HEK293 (cell line): Measurements from ENCODE around the gene KLK3.
A peak's percentile ranks its signal among the peaks of the same experiment; 100 is the strongest.

Experiments used
- CTCF ChIA-PET: fragments of 350-600 bp; formaldehyde crosslinking; extraction: SDS; loops from one replicate; lab custom pipeline; 2021; ENCODE audit warnings: antibody characterized with exemption; lab: Yijun Ruan, JAX
- POLR2A ChIA-PET: fragments of 300-600 bp; formaldehyde crosslinking; extraction: SDS; loops from one replicate; lab custom pipeline; 2020; ENCODE audit warnings: antibody characterized with exemption, inconsistent platforms; lab: Yijun Ruan, JAX
- H3K27ac ChIP-seq: fragments of 200-500 bp; sonication (Bioruptor generic); 2 replicates; pipeline ENCODE4 v1.5.1; 2014; ENCODE audit warnings: low read depth, low read length, control low read depth, inconsistent platforms; ENCODE audit errors: extremely low read depth
- H3K36me3 ChIP-seq, 2 experiments: fragments of 200-500 bp in 1 of 2; sonication (Bioruptor generic) in 1 of 2; 1 replicate in 1 of 2; 2 replicates in 1 of 2; pipeline ENCODE4 v1.5.1; 2014 to 2017; ENCODE audit warnings: inconsistent platforms in 2 of 2, low read length in 2 of 2; ENCODE audit not compliant: control insufficient read depth in 2 of 2, insufficient read depth in 1 of 2
- H3K4me1 ChIP-seq: fragments of 200-500 bp; sonication (Bioruptor generic); 2 replicates; pipeline ENCODE4 v1.5.1; 2014; ENCODE audit warnings: mild to moderate bottlenecking, low read length, inconsistent platforms; ENCODE audit not compliant: control insufficient read depth, insufficient read depth
- H3K4me3 ChIP-seq: 2 replicates; pipeline ENCODE4 v1.5.1; 2011; ENCODE audit warnings: low read depth, mild to moderate bottlenecking, control low read depth, low read length, moderate library complexity
- H3K9me3 ChIP-seq: fragments of 200-500 bp; sonication (Bioruptor generic); 2 replicates; pipeline ENCODE4 v1.5.1; 2014; ENCODE audit warnings: low read depth, low read length, inconsistent platforms; ENCODE audit not compliant: control insufficient read depth, insufficient read depth
- SETDB1 ChIP-seq: IDR thresholded peaks from one replicate; pipeline ENCODE4 v1.6.1; 2017; ENCODE audit warnings: mild to moderate bottlenecking, low read length, moderate library complexity, mixed read lengths; ENCODE audit not compliant: insufficient read length
- ZIC2 ChIP-seq: fragments of 450-650 bp; formaldehyde crosslinking; IDR thresholded peaks from 2 replicates; pipeline ENCODE4 v1.5.1; 2016; ENCODE audit warnings: missing biosample characterization, missing genetic modification characterization
- ZNF23 ChIP-seq: fragments of 450-650 bp; formaldehyde crosslinking; IDR thresholded peaks from 2 replicates; pipeline ENCODE4 v1.5.1; 2016; ENCODE audit warnings: missing biosample characterization, missing genetic modification characterization, borderline replicate concordance
- ZNF529 ChIP-seq: fragments of 450-650 bp; formaldehyde crosslinking; IDR thresholded peaks from 2 replicates; pipeline ENCODE4 v1.5.1; 2017; ENCODE audit warnings: missing genetic modification characterization, missing biosample characterization; ENCODE audit not compliant: insufficient replicate concordance
- ZNF768 ChIP-seq: fragments of 450-650 bp; formaldehyde crosslinking; IDR thresholded peaks from 2 replicates; pipeline ENCODE4 v1.5.1; 2018; ENCODE audit warnings: missing biosample characterization, mild to moderate bottlenecking, missing genetic modification characterization
- TF ChIP-seq, protein P1 (sequence below): fragments of 450-650 bp; formaldehyde crosslinking; IDR thresholded peaks from 2 replicates; pipeline ENCODE4 v1.5.1; 2016; ENCODE audit warnings: missing biosample characterization, missing genetic modification characterization
- TF ChIP-seq, protein P2 (sequence below): fragments of 450-650 bp; formaldehyde crosslinking; conservative IDR thresholded peaks from 2 replicates; pipeline ENCODE4 v1.5.1; 2016; ENCODE audit warnings: low read depth, missing biosample characterization, missing genetic modification characterization
- TF ChIP-seq, protein P3 (sequence below): fragments of 450-650 bp; formaldehyde crosslinking; IDR thresholded peaks from 2 replicates; pipeline ENCODE4 v1.5.1; 2017; ENCODE audit warnings: missing biosample characterization, missing genetic modification characterization

The KLK3 gene

DNA sequence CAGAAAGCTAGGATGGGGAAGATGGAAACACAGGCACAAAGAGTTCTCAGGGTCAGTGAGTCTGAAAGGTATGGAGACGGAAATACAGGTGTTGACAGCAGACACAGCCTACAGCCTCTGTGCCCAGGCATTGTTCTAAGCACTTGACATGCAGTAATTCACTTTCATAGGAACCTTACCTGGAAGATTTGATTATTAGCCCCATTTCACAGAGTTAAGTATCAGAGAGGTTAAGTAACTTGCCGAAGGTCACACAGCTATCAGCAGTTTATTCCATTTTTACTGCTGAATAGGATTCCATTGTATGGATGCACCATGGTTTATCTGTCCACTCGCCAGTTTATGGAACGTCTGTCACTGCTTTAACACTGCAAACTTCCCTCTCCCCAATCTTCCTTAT lies 43.3 kb downstream of the KLK3 start:
- Histone ChIP-seq H3K27ac (no peak overlapping the region), H3K36me3 (no peaks in the 10 kb centered on the region), H3K4me1 (no peaks in the 10 kb centered on the region; the same call in 1 of the 2 replicates), H3K9me3 (no peaks in the 10 kb centered on the region), H3K4me3 (no peak overlapping the region)
- ChIA-PET POLR2A (no interaction called here), CTCF (interaction anchor here (0.6 to 2.1 kb wide), 6 partner anchors 8 to 113 kb away, joined by 3 to 18 read pairs (median 3); no protein-coding TSS in a partner anchor)
- TF ChIP-seq ZNF768 (tag by site-specific recombination) (peak; percentile 85), ZNF23 (no peak)
- TF ChIP-seq, protein P1, sequence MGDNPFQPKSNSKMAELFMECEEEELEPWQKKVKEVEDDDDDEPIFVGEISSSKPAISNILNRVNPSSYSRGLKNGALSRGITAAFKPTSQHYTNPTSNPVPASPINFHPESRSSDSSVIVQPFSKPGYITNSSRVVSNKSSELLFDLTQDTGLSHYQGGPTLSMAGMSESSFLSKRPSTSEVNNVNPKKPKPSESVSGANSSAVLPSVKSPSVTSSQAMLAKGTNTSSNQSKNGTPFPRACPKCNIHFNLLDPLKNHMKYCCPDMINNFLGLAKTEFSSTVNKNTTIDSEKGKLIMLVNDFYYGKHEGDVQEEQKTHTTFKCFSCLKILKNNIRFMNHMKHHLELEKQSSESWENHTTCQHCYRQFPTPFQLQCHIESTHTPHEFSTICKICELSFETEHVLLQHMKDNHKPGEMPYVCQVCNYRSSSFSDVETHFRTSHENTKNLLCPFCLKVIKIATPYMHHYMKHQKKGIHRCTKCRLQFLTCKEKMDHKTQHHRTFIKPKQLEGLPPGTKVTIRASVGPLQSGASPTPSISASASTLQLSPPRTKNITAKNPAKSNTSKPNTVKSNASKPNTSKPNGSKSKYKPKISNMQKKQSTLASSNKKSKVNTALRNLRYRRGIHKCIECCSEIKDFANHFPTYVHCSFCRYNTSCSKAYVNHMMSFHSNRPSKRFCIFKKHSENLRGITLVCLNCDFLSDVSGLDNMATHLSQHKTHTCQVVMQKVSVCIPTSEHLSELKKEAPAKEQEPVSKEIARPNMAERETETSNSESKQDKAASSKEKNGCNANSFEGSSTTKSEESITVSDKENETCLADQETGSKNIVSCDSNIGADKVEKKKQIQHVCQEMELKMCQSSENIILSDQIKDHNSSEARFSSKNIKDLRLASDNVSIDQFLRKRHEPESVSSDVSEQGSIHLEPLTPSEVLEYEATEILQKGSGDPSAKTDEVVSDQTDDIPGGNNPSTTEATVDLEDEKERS (tag by site-specific recombination), result peak; percentile 75; the same call in 1 of the 2 replicates

DNA sequence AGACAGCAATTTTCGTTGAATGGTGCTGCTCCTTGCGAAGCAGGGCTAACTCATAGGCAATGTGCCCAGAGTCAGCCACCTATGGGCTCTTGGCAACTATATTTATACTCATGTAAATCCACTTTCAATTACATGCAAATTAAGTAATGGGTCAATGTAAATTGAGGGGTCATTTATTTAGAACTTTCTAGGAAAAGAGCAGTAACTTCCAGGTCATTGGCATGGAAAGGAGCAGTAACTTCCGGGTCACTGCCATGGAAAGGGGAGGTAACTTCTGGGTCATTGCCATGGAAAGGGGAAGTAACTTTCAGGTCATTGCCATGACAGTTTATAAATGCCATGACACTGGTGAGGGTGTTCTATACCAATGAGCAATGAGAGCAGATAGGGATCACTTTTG lies 44.9 kb downstream of the KLK3 start:
- H3K9me3 ChIP-seq, result no peaks in the 10 kb centered on the region
- no peaks in the 10 kb centered on the region; the same call in 1 of the 2 replicates for H3K4me1 ChIP-seq
- no peak overlapping the region for H3K27ac ChIP-seq
- CTCF ChIA-PET, result interaction anchor here (2.1 kb wide), 1 partner anchor 22 kb away, joined by 18 read pairs; no protein-coding TSS in a partner anchor
- POLR2A ChIA-PET, result no interaction called here
- TF ChIP-seq, protein P2, sequence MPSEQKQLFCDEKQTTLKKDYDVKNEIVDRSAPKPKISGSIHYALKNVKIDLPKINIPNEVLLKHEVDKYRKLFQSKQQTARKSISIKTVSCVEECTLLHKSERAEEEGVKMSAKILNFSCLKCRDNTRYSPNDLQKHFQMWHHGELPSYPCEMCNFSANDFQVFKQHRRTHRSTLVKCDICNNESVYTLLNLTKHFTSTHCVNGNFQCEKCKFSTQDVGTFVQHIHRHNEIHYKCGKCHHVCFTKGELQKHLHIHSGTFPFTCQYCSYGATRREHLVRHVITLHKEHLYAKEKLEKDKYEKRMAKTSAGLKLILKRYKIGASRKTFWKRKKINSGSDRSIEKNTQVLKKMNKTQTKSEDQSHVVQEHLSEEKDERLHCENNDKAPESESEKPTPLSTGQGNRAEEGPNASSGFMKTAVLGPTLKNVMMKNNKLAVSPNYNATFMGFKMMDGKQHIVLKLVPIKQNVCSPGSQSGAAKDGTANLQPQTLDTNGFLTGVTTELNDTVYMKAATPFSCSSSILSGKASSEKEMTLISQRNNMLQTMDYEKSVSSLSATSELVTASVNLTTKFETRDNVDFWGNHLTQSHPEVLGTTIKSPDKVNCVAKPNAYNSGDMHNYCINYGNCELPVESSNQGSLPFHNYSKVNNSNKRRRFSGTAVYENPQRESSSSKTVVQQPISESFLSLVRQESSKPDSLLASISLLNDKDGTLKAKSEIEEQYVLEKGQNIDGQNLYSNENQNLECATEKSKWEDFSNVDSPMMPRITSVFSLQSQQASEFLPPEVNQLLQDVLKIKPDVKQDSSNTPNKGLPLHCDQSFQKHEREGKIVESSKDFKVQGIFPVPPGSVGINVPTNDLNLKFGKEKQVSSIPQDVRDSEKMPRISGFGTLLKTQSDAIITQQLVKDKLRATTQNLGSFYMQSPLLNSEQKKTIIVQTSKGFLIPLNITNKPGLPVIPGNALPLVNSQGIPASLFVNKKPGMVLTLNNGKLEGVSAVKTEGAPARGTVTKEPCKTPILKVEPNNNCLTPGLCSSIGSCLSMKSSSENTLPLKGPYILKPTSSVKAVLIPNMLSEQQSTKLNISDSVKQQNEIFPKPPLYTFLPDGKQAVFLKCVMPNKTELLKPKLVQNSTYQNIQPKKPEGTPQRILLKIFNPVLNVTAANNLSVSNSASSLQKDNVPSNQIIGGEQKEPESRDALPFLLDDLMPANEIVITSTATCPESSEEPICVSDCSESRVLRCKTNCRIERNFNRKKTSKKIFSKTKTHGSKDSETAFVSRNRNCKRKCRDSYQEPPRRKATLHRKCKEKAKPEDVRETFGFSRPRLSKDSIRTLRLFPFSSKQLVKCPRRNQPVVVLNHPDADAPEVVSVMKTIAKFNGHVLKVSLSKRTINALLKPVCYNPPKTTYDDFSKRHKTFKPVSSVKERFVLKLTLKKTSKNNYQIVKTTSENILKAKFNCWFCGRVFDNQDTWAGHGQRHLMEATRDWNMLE (tag by site-specific recombination), result peak; percentile 56
- TF ChIP-seq ZNF529 (tag by site-specific recombination), result no peak
- TF ChIP-seq, protein P3, sequence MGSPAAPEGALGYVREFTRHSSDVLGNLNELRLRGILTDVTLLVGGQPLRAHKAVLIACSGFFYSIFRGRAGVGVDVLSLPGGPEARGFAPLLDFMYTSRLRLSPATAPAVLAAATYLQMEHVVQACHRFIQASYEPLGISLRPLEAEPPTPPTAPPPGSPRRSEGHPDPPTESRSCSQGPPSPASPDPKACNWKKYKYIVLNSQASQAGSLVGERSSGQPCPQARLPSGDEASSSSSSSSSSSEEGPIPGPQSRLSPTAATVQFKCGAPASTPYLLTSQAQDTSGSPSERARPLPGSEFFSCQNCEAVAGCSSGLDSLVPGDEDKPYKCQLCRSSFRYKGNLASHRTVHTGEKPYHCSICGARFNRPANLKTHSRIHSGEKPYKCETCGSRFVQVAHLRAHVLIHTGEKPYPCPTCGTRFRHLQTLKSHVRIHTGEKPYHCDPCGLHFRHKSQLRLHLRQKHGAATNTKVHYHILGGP (tag by site-specific recombination), result peak; percentile 71; the same call in 1 of the 2 replicates
- TF ChIP-seq, all 188 proteins: peak for 2
- H3K36me3 ChIP-seq, result no peaks in the 10 kb centered on the region
- no peak overlapping the region for H3K4me3 ChIP-seq

DNA sequence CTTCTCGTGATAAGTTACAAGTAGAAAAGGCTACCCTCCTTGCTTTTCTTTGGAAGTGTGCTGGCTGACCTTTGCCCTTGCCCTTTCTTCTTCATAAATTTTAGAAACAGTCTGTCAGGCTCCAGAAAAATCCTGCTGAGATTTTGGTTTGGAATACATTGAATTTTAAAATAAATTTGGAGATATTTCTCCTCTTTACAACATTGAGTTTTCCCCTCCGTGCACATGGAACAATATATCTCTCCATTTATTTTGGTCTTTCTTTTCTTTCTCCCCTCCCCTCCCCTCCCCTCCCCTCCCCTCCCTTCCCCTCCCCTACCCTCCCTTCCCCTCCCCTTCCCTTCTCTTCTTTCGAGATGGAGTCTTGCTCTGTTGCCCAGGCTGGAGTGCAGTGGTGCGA lies 47.9 kb downstream of the KLK3 start:
- no peak overlapping the region for H3K27ac ChIP-seq
- no peak for TF ChIP-seq SETDB1
- no peak for TF ChIP-seq ZIC2 (tag by site-specific recombination)
- H3K36me3 ChIP-seq, result no peaks in the 10 kb centered on the region
- POLR2A ChIA-PET, result no interaction called here
- CTCF ChIA-PET, result no interaction called here
- H3K9me3 ChIP-seq, result no peaks in the 10 kb centered on the region
- H3K4me3 ChIP-seq, result no peak overlapping the region
- no peaks in the 10 kb centered on the region for H3K4me1 ChIP-seq
